Activated gamma-delta T cell treated with anti-CD3 and anti-CD28 coated beads, Interleukin-2, amount 50 U/mL, for 16 hours (primary cell): ENCODE data around the gene MBLAC2.
A peak's percentile ranks its signal among the peaks of the same experiment; 100 is the strongest.

Source experiments
- DNase-seq: peaks from one replicate; pipeline ENCODE4 v3.0.0-alpha.2; 2020; ENCODE audit warnings: low read depth

MBLAC2 gene

DNA sequence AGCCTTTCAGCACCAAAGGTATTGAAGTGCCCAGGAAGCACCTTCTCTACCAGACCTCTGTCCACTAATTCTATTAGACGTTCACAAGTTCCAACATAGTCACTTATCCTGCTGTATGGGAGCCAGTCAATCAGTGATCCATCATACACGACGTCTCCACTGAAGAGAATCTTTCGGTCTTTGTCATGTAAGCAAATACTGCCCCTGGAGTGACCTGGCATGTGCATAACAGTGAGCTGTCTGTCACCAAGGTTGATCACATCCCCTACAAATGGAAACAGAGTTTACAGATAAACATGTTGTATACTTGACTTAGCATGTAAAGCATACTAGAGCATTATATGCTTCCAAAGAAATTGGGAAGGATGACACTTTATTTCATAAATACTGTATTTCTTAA lies 13.3 kb downstream of the MBLAC2 start:
- DNase-seq = no peak

DNA sequence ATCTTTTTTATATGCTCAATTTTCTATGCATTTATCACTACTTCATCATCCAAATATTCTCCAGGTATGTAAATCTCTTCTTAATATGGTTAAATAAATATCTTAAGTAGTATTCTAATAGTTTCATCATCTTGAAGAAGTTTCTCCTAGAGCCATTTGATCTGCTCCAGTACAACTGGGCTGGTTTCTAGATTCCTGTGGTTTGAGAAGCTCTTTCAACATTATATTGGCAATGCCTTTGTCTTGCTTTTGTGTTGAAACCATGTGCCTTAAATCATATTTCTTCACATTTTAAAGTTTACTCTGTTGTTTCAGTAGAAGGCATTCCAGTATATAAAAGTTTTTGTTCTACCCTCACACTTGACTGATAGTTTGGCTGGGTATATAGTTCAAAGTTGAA lies 27.6 kb downstream of the MBLAC2 start:
- no peak for DNase-seq

DNA sequence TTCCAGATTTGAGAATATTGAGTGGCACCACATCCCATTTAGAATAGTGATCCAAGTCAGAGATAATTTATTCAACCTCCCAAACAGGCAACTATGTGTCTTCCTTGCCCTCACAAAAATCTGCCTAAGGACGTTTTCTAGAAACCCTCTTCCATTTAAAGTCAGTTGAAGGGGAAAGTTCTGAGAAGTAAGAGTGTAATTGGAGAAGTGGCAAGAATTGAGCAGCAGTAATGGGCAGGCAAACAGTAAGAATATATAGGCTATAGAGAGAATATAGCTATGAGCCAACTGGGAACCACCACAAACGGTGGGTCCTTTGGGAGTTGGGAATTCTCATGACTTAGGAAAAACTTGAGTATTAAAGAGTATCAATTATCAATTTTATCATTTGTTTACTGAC lies 33.9 kb downstream of the MBLAC2 start:
- no peak for DNase-seq

DNA sequence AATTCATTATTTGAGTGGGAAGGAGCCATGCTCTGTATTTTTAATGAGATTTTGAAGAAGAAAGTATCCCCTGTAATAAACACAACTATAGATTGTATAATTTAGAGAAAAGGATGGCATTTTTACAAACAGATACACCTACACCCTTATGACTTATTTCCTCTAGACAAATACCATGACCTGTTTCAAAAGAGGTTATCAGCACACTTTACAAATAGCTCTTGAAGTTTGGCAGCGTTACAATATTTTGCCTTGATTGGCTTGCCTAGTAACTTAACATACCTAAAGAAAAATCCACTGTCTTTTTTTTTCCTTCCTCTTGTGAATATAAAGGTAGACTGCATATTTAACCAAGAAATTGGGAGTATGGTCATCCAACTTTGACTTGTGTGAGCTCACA lies 36.5 kb downstream of the MBLAC2 start:
- no peak for DNase-seq

DNA sequence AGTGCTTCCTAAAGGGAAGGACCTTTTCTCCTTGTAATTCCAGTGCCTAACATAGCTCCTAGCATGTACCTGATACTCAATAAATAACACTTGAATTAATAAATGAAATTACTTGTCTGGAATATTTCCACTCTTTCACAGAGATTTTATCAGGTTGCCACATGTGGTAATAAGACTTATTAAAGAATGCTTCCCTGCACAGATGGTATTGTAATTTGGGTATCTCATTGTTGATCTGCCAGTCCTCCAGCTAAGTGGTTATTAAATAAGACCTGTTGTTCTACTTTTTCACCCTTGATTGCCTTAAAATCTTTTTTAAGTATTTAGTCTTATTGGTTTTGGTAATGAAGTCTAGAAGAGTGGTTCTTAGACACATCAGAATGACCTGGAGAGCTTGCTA lies 36.9 kb downstream of the MBLAC2 start:
- DNase-seq = no peak

DNA sequence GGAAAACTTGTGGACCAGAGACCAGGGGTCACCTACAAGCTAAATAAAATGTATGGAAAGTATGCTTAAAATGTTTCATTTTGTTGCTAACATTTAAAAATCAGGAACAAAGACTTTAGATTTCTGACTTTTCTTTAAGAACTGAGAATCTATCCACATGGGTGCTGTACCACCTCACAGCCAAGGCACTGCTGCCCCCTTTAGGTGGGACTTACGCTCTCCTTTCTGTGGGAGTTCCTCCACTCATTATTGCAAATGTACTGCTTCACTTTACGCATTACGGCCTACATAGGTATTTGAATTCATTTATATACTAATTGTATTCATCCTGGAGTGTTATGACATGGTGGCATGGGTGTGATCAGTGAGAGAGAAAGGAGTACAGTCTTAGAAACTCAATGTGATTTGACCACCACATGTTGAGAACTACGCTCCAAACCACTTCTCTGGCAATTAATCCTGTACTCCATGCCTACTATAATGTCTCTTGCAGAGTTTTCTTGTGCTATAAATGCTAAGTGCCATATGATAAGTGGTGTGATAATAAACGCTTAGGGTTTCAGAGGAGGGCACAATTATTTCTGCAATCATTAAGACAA lies 40.4 kb downstream of the MBLAC2 start:
- peak; percentile 14 for DNase-seq

DNA sequence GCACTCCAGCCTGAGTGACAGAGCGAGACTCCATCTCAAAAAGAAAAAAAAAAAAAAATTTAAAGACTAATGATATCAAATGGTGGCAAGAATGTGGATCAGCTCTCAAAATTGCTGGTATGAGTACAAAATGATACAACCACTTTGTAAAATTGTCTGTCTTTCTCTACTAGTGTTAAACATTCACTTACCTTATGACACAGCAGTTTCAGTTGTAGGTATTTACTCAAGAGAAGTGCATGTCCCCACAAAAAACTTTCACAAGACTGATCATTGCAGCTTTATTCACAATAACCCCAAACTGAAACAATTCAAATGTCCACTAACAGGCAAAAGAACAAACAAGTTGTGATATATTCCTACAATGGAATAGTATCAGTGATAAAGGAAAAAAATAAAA lies 50.3 kb downstream of the MBLAC2 start:
- no peak for DNase-seq

DNA sequence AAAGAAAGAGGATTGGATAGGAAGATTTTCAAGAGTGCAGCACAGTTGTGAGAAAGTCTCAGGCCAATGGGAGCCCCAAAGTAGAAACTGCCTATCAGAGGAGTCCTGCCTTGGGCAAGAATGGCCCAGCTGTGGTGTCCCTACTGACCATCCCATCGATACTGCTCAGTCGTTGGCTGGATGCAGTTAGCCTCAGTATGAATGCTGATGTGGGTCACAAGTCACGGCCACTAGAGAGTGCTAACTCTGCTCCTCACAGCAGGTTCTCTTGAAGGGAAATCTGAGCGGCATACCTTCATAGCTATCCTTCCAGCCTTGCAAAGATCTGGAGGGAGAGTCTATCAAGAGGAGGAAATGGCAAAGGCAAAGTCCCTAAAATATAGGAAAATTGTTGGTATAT lies 53.4 kb downstream of the MBLAC2 start:
- DNase-seq = no peak

DNA sequence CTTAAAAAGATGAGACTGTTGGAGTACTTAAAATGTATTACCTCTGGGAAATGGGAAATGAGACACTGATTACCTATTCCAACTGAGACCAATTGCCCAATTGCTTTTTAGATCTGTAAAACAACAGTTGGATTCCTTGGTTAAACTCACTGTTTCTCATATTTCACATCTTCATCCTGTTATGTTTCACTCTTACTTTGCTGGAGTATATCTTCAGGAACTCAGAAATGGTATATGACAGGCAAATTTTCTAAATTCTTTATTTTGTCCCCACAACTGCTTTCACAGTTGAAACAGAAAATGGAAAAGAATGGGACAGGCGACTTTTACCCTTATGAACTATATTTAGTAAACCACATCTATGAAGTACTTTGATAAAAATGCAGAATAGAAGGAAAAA lies 56.4 kb downstream of the MBLAC2 start:
- no peak for DNase-seq

DNA sequence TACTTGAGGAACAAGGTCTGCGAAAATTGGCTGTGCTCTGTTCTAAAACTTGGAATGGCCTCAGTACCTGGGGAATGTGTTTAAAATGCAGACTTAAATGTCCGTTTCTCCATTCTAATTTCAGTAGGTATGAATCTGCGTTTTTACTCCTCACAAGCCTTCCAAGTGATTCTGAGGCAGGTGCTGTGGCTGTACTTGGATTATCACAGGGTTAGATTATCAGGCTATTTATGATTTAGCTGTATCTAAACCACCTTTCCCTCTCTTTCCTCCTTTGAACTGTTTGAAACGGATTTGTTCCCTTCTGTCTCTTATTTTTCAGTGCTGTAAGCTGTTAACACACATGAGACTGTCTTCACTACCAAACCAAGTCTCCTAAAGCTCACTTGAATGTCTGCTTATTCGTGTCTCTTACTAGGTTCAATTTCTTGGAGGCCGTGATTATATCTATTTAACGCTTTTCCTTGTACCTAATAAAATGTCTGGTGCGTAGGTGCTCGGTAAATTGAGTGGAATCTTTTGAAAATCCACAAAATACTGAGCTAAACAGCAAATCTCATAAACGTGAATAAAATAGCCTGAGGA lies 64.3 kb downstream of the MBLAC2 start:
- DNase-seq = no peak

DNA sequence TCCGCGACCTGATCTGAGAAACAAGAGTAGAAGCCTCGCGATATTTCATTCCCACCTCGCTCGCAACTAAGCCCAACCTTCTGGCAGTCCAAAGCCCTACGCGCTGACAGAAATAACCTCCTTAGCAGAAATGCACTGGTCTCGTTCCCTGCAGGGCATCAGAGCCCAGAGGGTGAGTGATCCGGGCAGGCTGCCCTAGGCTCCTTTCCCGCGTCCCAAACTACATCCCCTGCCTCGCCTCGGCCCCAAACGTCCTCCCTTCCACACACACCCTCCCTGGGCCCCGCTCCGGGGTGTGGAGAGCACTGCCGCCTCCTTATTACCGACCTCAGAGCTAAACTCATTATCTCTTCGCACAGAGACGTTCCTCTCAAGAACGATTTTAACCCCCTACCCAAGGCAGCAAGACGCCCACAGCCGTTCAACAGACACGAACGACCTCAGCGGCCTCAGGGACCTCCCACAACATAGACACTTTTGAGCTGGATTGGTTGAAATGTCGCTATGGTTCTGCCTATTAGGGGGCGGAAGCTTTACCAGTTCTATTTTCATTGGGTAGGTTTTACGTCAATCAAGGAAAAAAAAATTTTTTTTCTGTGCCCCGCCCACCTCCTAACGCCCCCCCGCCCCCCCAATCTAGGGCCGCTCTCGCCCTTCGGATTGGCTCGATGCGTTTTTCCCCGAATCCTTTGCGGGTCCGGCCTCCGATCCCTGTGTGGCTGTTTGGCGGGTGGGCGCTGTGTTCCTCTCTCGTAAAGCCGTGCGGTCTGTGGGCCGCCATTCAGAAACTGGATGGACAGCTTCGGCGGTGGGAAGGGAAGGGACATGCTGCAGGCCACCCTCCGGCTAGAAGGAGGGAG lies 65.0 kb downstream of the MBLAC2 start, which contains the start of gene CETN3:
Gene CETN3, minus strand, starts transcription at position 439 of the 860 bp plus-strand sequence. Its CDS starts 95 bp downstream, at position 344.
- DNase-seq = peak; percentile 84

DNA sequence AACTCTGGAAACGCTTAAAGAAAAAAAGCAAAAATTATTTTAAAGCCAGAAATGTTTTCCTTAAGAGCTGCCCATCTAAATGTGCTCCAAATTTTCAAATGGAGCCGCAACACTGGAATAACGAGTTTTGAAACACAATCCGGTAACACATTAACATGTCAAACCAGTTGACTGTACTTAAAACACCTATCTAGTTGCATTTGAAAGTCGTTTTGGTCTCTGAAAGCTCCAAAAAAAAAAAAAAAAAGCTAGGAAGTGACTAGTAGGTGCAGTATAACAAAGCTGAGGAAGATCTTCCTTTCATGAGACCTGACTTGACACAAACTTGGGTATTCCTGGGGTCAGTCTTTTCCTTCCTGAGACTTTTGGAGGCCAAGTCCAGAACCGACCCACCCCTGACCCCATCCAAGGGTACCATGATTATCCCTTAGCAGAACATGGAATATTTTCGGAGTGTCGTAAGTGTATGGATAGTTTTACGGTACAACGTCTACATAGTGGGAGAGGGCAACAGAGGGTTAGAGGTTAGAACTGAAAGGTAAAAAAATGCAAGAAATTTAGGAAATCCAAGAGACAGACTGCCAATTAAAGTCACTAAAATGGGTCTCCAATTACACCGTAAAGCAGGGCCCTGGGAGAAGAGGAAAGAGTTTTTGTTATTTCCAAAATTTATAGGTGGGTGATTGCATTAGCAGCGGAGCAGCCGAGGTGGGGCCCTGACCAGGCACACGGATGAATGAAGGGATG lies 65.8 kb downstream of the MBLAC2 start:
- no peak for DNase-seq
